Left colon (tissue), 2 donors: Measurements from ENCODE around the gene SYNE4. TPM values are rescaled to one million over a fixed set of nuclear protein-coding genes. Genes with fewer than 3 reads are reported as not detected.
"Not testable (repeated sequence)": the region's sequence is repeated elsewhere in the genome, so short reads cannot be mapped to it uniquely, and the experiment has no call there.

Experiments
- ATAC-seq: fragments of 200-7000 bp; cut with Tn5 transposase; one replicate; pipeline ENCODE4 v1.9.1; 2020; ENCODE audit warnings: mild to moderate bottlenecking, moderate library complexity
- DNase-seq, 2 donors: peaks; one replicate each; pipeline ENCODE4 v3.0.0-alpha.2; 2020
- intact Hi-C, 2 donors: fragments of 100-400 bp; cut with DNase I in 1 of 2; cut with micrococcal nuclease in 1 of 2; formaldehyde crosslinking; loops; one replicate each; pipeline versions ENCODE4 v1.11.2 to v1.14.0; 2022; cut with DNase I, micrococcal nuclease
- total RNA-seq, 2 donors: library from RNA; stranded (reverse); fragmentation: NEBNext Ultra II Directional; extraction: Animal tissue kit (Norgen Biotek cat#: 25700); gene quantifications; one replicate each; pipeline ENCODE4 v1.2.1, GENCODE V29; 2021
- donor health status: DM: no; HTN: no; CAD: no.
- donor health status: DM: yes; HTN: yes; CAD: no.

Gene SYNE4
- total RNA-seq, 2 donors from 2014 or later, result 6.5 to 9.0 TPM

DNA sequence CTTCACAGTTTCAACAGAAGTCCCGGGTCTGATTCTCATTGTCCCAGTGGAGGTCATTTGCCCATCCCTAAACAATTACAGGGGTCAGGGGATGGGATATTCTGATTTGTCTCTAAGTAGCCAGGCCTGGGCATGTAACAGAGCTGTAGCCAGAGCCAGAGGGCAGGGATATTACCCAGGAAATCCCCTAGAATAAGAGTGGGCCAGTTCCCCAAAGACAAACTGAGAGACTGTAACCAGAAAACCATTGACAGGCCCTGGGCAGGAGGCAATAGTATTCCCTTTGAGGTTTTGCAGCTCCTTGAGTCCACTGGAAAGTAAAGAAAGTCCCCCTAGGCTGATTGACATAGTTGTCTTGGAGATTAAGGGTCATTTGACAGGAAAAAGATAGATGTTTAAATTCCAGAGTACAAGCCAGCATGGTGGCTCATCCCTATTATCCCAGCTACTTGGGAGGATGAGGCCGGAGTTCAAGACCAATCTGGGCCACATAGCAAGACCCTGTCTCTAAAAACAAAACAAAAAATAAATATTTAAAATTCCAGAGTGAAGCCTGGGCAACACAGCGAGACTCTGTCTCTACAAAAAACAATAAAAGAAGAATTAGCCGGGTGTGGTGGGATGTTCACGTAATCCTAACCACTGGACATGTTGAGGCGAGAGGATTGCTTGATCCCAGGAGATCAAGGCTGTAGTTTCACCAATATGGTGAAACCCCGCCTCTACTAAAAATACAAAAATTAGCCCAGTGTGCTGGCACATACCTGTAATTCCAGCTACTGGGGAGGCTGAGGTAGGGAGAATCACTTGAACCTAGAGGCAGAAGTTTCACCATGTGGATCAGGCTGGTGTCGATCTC lies 15.5 kb downstream of the SYNE4 start:
- ATAC-seq, result no peak
- intact Hi-C loops, result no loop called here
- DNase-seq, result no peak

DNA sequence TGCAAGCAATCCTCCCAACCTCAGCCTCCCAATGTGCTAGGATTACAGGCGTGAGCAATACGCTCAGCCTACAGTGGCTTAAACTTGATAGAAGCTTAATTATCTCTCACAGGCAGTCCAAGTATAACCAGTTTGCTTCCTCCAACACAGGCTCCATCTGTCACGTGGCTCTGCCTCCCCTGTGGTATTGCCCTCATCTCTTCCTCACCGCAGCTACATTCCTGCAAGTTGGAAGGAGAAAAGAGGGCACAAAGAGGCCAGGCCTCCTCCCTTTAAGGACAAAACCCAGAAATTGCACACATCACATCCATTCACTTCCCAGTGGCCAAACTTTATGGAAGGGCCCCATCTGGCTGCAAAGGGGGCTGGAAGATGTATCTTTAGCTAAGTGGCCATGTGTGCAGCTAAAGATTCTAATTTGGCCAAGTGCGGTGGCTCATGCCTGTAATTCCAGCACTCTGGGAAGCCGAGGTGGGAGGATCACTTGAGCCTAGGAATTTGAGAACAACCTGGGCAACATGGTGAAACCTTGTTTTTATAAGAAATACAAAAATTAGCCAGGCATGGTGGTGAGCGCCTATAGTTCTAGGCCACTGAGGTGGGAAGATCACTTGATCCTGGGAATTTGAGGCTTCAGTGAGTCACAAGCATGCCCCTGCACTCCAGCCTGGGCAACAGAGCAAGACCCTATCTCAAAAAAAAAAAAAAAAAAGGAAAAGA lies 16.7 kb downstream of the SYNE4 start:
- intact Hi-C loops, result no loop called here
- DNase-seq, result no peak
- ATAC-seq, result no peak

DNA sequence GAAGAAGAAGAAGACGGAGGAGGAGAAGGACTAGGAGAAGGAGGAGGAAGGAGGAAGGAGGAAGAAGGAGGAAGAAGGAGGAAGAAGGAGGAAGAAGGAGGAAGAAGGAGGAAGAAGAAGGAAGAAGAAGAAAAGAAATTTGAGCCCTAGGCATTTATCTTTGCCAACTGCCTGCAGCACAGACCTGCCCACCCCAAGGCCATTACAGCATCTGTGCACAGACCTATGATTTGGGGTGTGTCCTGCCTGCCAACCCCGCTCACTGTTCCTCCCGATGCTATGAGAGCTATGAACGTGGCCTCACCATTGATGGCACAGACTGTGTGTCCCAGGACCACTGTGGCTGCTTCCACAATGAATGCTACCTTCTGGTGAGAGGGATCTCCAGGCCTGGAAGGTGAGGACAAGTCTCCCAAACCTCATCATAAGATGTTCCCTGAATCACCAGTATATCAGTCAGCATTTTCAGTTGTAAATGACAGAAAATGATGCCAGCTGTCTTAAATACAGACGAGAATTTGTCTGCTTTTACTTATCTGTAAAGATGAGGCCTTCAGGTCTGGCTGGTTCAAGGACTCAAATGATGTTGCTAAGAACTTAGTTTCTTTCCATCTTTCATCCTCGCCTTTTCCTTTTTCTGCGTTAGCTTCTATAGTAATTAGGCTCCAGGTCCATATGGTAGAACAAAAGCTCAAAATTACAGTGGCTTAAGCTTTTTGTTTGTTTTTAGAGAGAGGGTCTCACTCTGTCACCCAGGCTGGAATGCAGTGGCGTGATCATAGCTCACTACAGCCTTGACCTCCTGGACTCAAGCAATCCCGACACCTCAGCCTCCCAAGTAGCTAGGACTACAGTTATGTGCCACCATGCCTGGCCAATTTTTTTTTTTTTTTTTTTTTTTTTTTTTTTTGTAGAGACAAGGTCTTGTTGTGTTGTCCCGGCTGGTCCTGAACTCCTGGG lies 17.6 kb downstream of the SYNE4 start:
- intact Hi-C loops, result no loop called here
- ATAC-seq, result no peak
- no peak for DNase-seq

DNA sequence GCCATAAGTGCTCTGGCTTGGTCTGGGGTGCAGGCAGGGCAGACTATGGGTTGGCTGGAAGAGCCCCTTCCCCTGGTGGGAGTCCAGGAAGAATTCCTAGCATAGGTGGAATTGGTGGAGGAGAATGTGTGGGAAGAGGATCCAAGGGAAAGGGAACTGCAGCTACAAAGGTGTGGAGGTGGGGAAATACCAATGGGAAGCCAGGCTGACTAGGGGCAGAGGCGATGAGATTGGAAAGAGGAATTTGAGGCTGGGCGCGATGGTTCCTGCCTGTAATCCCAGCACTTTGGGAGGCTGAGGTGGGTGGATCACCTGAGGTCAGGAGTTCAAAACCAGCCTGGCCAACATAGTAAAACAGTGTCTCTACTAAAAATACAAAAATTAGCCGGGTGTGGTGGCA lies 18.5 kb downstream of the SYNE4 start:
- DNase-seq (no peak), ATAC-seq (no peak)
- intact Hi-C loops, result no loop called here

DNA sequence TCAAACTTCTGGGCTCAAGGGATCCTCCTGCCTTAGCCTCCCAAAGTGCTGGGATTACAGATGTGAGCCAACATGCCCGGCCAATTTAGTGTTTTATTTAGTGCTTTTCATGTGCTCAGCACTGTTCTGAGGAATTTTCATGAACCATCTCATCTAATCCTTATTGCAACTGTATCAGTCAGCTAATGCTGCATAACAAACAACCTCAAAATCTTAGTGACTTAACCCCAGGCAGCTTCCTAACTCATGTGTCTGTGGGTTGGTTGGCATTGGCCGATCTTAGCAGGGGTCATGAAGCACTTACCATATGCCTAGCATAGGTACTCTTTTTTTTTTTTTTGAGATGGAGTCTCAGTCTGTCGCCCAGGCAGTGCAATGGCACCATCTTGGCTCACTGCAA lies 19.8 kb downstream of the SYNE4 start:
- DNase-seq, result no peak
- intact Hi-C loops, result no loop called here
- no peak for ATAC-seq

DNA sequence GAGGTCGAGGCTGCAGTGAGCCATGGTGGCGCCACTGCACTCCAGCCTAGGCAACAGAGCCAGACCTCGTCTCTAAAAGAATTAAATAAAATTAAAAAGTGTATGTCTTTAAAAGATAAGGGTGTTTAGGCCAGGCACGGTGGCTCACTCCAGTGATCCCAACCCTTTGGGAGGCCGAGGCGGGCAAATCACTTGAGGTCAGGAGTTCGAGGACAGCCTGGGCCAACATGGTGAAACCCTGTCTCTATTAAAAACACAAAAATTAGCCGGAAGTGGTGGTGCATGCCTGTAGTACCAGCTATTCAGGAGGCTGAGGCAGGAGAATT lies 21.1 kb downstream of the SYNE4 start:
- ATAC-seq (no peak), DNase-seq (no peak)
- intact Hi-C loops, result no loop called here

DNA sequence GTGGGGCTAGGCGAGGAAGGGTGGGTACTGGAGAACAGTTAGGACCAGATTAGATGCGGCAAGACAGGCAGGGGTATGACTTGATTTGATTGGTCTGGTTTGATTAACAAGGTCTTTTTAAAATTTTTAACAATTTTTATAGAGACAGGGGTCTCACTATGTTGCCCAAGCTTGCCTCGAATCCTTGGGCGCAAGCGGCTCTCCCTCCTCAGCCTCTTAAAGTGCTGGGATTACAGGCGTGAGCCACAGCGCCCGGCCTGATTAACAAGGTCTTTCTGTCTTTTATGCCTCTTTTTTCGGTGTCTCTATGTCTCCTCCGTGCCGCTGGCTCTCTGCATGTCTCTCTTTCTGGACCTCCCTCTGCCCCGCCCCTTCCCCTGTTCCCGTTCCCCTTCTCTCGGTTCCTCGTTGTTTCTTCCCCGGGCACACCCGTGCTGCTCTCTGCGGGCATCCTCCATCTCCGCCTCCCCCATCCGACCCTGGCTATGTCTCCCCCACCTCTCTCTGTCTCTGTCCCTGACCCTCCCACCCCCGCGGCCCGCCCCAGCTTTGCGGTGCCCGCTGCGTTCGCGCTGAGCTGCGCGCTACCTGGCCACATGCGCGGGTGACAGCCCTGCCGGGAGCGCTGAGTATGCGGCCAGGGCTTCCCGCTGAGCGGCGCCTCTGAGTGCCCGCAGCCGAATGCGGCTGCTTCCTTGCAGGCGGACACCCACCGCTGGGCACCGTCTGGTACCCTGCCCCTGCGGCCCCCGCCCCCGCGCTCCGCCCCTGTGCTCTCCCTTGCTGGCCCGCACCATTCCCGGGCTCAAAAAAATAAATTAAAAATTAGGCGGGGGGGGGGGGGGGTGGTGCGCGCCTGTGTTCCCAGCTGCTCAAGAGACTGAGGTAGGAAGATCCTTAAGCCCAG lies 21.7 kb downstream of the SYNE4 start:
- ATAC-seq, result peak; percentile 34
- intact Hi-C loops, result no loop called here
- peak; percentile 35 to 50 for DNase-seq

DNA sequence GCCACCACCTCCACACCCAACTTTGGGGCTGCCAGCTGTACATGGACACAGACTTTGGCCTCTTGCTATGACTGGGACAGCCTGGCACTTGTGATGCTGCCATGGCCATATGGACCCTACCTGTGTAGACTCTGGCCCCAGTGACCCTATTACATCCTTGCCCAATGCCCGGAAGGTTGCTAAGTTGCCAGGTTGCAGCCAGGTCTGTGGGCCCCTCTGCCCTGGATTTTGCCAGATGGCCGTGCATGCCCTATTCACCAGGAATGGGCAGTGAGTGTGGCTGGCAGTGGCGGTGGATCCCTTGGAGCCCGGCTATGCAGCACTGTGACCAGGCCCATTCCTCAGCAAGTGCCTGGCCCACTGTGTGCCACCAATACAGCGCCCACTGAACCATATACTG lies 22.5 kb downstream of the SYNE4 start:
- DNase-seq, result no peak
- no peak for ATAC-seq
- intact Hi-C loops, result no loop called here

DNA sequence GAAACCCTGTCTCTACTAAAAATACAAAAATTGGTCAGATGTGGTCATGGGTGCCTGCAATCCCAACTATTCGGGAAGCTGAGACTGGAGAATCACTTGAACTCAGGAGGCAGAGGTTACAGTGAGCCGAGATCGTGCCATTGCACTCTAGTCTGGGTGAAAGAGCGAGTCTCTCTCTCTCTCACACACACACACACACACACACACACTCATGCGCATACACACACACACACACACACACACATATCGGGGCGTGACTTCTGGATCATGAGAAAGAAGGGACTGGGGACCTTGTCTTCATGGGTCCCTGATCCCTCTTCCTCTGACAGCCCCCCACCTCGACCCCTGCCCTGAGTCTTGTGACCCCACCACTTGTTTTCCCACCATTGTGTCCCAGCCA lies 25.4 kb downstream of the SYNE4 start:
- ATAC-seq, result no peak

DNA sequence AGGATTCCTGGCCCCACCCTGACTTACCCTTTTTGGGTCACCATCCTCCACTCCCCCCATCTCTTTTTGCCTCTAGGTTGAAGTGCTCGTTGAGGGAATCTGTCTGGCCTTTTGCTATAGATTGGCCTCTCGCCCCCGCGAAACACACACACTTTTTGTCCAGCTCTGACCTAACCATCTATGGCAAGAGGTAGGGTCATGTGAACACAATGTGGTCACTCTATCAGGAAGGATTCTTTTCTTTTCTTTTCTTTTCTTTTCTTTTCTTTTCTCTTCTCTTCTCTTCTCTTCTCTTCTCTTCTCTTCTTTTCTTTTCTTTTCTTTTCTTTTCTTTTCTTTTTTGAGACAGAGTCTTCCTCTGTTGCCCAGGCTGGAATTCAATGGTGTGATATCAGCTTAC lies 27.6 kb downstream of the SYNE4 start:
- intact Hi-C loops, ATAC-seq, DNase-seq: not testable (repeated sequence)

More for the DNA sequence above, 25.4 kb downstream of the SYNE4 start:
- DNase-seq, result no peak
- intact Hi-C loops, result no loop called here

DNA sequence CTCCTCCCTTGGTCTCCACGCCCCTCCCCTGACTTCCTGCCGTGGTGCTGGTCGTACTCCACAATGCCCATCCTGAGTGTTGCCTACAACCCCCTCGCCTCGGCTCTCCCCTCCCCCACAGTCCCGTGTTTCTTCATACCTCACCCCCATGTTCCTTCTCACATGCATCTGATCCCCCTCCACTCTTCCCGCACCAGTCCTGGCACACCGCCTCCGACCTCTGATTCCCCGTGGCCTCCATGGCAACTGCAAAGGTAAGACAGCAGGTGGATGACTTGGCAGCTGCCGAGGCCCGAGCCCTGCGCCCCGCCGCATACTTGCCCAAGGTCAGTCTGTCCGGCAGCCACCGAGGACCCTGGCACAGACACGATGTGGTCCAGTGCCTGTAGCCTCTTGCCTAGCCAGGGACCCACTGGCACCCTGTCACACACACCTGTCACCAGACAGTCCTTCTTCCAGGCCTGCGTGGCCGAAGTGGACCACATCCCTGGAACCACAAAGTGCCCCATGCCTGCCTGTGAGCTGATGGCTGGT lies 29.7 kb downstream of the SYNE4 start:
- intact Hi-C loops, result no loop called here
- no peak for ATAC-seq
- DNase-seq, result no peak

DNA sequence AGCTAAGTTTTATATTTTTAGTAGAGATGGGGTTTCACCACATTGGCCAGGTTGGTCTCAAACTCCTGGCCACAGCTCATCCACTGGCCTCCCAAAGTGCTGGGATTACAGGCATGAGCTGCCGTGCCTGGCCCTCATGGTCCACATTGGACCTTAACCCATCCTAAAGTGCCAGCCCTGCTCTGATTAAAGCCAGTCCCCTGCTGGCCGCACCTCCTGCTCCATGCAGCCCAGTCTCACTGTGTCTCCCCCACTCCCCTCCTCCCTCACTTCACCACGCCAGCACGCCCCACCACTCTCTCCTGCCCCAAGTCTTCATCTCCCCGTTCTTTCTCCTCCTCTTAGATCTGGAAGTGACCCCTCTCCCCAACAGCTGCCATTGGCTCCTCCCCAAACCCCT lies 30.3 kb downstream of the SYNE4 start:
- DNase-seq (no peak), ATAC-seq (no peak)
- intact Hi-C loops, result no loop called here

DNA sequence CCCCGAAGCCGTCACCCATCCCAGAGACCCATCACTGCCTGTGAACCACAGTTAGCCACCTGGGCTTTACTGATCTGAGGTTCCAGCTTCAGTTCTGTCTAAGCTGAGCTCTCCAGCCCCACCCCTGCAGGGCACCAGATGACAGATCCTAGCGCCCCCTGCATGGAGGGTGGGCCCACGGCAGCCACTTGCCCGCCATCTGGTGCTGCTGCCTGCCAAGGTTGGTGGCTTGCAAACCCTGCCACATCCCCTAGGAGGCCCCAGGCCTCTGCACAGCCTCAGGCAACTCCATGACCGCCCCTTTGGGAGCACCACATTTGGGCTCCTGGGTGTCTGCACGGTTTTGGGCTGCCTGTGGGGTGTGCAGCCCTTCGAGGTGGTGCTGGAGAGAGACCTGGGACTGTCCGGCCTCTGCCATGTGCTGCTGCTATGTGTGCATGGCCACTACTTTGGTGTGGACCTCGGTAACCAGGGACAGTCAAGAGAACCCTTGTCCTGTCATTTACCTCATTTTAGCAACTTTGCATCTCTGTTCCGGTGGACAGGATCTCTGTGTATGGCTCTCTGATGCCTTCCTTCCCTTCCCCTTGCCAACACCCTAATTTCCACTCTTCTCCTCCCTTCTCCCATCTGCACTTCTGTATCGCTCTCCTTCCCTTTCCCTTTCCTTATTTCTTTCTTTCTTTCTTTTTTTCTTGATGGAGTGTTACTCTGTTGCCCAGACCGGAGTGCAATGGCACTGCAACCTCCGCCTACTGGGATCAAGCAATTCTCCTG lies 31.0 kb downstream of the SYNE4 start:
- intact Hi-C loops, result no loop called here
- DNase-seq (no peak), ATAC-seq (no peak)

DNA sequence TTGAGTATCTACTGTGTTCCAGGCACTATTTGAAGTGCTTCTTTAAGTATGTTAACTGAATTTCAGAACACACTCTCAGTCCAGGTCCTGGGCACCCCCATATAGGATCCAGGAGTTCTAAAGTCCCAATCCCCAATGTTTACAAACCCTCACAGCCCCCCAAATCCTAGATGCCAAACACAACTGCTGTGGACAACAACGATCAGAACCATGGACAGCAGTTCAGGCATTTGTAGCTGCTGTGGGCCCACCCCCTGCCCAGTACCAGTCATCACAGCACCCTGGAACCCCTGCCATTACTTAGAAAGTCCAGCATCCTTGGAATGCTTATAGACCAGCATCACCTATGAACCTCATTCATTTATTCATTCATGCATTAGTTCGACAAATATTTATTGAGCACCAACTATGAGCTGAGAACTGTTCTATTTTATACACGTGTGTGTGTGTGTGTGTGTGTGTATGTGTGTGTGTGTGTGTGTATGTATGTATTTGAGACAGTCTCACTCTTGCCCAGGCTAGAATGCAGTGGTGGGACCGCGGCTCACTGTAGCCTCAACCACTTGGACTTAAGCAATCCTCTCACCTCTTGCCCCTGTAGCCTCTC lies 32.9 kb downstream of the SYNE4 start:
- no peak for ATAC-seq
- no peak for DNase-seq
- intact Hi-C loops, result no loop called here

DNA sequence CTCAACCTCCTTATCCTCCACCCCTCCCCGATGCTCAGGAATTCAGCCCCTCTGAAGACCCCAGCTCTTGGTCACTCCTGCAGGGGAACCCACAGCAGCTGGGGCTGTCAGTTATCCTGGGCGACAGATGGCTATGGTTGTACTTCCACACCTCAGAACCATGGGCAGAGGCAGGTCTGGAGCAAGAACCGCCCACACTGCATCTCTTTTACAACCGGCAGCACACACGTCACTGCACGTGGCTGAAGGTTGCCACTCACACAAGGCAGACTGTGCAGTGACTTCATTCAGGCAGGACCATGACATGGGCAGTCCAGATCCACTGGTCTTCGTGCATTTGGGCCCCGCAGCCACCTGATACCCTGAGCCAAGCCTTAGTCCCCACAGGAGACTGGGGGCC lies 35.1 kb downstream of the SYNE4 start:
- no peak for DNase-seq
- no peak for ATAC-seq
- intact Hi-C loops, result no loop called here

DNA sequence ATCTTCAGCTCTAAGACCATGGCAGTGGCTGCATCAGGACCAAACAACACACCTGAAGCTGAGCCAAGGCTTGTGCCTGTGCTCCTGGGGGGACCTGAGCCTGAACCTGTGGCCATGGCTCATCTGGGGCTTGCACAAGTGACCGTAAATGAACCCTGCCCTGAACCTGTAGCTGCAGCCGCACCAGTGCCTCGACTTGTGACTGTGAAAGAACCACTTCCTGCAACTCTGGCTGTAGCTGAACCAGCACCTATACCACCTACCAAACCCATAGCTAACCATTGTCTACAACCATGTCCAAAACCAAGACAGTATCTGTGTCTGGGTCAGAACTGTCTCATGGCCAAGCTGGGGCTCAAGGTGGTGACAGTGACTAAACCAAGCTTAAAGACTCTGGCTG lies 41.8 kb downstream of the SYNE4 start:
- no peak for ATAC-seq
- DNase-seq, result no peak
- intact Hi-C loops, result no loop called here

DNA sequence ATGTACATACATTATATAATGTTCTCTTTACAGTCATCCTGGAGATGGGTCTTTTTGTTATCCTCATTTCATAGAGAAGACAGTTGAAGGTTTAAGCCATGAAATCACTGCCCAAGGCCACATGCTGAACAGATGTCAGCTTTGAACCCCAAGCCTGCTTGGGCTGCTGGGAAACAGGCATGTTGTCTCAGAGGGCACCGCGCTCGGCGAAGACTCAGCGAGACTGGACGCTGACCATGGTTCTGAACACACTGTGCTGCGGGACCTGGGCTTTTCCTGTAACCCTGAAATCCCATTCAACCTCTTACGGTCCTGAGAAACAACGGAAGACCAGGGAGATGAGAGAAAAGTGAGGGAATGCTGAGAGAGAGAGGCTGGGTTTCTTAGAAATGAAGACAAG lies 45.1 kb downstream of the SYNE4 start:
- intact Hi-C loops, result no loop called here
- ATAC-seq, result peak; percentile 52
- peak in 1 of 2 donors; percentile 41 for DNase-seq
